GM19467 (cell line): Measurements from ENCODE around the gene POLA1.

Source experiments
- ATAC-seq: cut with Tn5 transposase; IDR thresholded peaks from one replicate; pipeline ENCODE4 v1.9.1; 2021; ENCODE audit warnings: mild to moderate bottlenecking, moderate library complexity; ENCODE audit not compliant: unreplicated experiment

Gene POLA1

GRCh38 chrX:25019707-25020390 is 326.1 kb downstream of the POLA1 start:
- no peak for ATAC-seq

GRCh38 chrX:25020391-25020904 is 326.7 kb downstream of the POLA1 start:
- ATAC-seq, result peak; percentile 4

DNA sequence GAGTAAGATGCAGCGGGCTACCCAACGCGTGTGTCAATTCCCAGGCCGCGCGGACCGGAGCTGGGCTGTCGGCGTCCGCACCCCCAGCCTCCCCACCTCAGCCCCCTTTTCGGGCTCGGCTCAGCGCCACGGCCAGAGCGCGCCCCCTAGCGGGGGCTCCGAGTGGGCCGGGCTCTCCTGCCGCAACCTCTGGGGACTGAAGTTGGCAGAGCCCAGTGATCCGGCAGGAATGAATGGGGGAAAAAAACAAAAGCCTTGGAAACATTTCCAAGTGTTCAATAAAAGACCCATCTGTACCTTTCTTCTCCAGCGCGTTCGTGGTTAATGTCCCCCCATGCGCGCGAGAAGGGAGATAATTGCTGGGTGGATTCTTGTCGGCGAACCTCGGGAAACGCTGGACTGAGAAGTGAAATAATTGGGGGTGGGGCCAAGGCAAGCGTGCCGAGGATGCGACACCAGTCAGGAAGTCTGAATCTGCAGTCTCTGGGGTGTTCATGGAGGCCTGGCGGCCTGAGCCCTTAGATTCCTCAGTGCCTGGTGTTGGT is 327.3 kb downstream of the POLA1 start:
- ATAC-seq, result peak; percentile 52

- ATAC-seq, result no peak
These were observed 329.0 kb downstream of the POLA1 start for GRCh38 chrX:25022499-25023325.

- ATAC-seq, result no peak
These were observed 330.2 kb downstream of the POLA1 start for GRCh38 chrX:25023908-25024307.

GRCh38 chrX:25025615-25026014 is 331.9 kb downstream of the POLA1 start:
- ATAC-seq, result no peak

- ATAC-seq, result no peak
These were observed 332.9 kb downstream of the POLA1 start for GRCh38 chrX:25026576-25026975.

- ATAC-seq, result no peak
These were observed 335.0 kb downstream of the POLA1 start for GRCh38 chrX:25028726-25029125.

DNA sequence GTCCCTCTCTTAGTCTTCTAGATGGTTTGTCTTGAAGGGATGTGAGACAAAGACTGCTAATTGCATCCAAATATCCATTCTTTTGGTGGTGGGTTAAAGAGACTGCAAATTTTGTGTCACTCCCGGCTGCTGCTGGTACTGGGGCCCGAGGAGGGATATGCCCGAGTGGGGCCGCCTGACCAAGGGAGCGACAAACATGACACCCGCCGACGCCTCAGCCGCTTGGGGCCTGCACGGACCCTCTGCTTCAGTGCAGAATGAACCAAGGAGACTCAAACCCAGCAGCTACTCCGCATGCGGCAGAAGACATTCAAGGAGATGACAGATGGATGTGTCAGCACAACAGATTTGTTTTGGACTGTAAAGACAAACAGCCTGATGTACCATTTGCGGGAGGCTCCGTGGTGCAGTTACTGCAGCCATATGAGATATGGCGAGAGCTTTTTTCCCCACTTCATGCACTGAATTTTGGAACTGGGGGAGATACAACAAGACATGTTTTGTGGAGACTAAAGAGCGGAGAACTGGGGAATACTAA is 335.6 kb downstream of the POLA1 start:
- ATAC-seq, result no peak

- ATAC-seq, result no peak
These were observed 341.2 kb downstream of the POLA1 start for GRCh38 chrX:25034889-25035288.

DNA sequence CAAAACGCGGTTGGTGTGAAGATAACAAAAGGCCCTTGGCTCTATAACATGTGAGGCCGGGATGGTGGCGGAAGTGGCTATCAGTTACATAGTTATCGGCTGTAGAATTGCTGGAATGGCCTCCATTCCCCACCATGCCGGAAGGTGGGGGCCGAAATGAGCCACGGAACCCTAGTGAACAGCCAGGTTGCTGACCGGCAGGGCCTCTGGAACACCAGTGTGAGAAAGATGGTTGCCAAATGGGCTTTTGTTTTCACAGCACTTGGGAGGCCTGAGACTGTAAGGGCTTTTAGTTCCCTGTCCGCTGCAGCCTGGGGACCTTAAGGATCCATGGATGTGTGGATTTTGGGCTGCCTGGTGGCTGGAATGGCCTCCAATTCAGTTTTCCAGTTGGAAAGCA is 345.3 kb downstream of the POLA1 start:
- no peak for ATAC-seq

GRCh38 chrX:25043192-25043591 is 349.5 kb downstream of the POLA1 start:
- no peak for ATAC-seq
